SK-N-MC (cell line): ENCODE results near the gene BRI3BP.

Experiments used
- EZH2 ChIP-seq: fragments of 200-600 bp; sonication (generic); IDR thresholded peaks from one replicate; pipeline ENCODE4 v1.6.1; 2017; ENCODE audit warnings: antibody characterized with exemption
- FOXP2 ChIP-seq: optimal IDR thresholded peaks from 2 replicates; pipeline ENCODE3; 2011; ENCODE audit warnings: mild to moderate bottlenecking, moderate library complexity; ENCODE audit not compliant: insufficient read depth; ENCODE audit errors: extremely low read length, control extremely low read depth
- POLR2AphosphoS5 ChIP-seq: IDR thresholded peaks from 2 replicates; pipeline ENCODE4 v1.6.1; 2012; ENCODE audit warnings: mild to moderate bottlenecking, low read depth, low read length, borderline replicate concordance

DNA sequence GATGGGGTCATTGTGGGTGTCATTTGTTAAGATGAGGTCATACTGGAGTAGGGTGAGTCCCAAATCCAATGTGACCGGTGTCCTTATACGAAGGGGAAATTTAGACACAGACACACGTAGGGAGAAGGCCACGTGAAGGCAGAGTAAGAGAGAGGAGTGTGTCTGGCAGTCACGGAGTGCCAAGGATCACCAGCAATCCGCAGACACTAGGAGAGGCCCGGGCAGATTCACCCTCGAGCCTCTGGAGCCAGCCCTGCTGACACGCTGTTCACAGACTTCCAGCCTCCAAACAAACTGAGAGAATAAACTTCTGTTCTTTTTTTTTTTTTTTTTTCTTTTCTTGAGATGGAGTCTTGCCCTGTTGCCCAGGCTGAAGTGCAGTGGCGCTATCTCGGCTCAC lies 24.9 kb downstream of the BRI3BP start:
- TF ChIP-seq EZH2 (no peak), POLR2AphosphoS5 (no peak), FOXP2 (no peak)
